Bronchial epithelial cell (primary cell): Measurements from ENCODE around the gene UBAC2. TPM values are rescaled to one million over a fixed set of nuclear protein-coding genes. Genes with fewer than 3 reads are reported as not detected.
A peak's percentile ranks its signal among the peaks of the same experiment; 100 is the strongest.

Experiments
- DNase-seq: peaks from one replicate; pipeline ENCODE4 v3.0.0-alpha.2; 2010; ENCODE audit warnings: low read depth
- FAIRE-seq: peaks from 2 replicates; lab custom pipeline; 2011; peaks lifted over from hg19 to GRCh38; lab: Jason Lieb, UNC
- H3K27me3 ChIP-seq: 2 replicates; pipeline ENCODE4 v1.5.1; 2011; ENCODE audit warnings: low read length; ENCODE audit not compliant: control insufficient read depth, insufficient read depth
- H3K36me3 ChIP-seq: 2 replicates; pipeline ENCODE4 v1.5.1; 2011; ENCODE audit warnings: low read length; ENCODE audit not compliant: control insufficient read depth, insufficient read depth
- H3K4me3 ChIP-seq: 2 replicates; pipeline ENCODE4 v1.5.1; 2011; ENCODE audit warnings: mild to moderate bottlenecking, low read depth, low read length, control low read depth
- total RNA-seq: library from RNA; depleted of rRNA; stranded (reverse); fragments of >200 nt; gene quantifications from 2 replicates; pipeline ENCODE4 v1.2.1, GENCODE V29; 2014
- TF ChIP-seq, protein P1 (sequence below): IDR thresholded peaks from 2 replicates; pipeline ENCODE4 v1.5.1; 2011; ENCODE audit warnings: mild to moderate bottlenecking, moderate library complexity, low read length, control low read depth, inconsistent platforms; ENCODE audit not compliant: insufficient read depth, severe bottlenecking

UBAC2 gene
- total RNA-seq, 1 donor from 2014 or later: 40.0 TPM

DNA sequence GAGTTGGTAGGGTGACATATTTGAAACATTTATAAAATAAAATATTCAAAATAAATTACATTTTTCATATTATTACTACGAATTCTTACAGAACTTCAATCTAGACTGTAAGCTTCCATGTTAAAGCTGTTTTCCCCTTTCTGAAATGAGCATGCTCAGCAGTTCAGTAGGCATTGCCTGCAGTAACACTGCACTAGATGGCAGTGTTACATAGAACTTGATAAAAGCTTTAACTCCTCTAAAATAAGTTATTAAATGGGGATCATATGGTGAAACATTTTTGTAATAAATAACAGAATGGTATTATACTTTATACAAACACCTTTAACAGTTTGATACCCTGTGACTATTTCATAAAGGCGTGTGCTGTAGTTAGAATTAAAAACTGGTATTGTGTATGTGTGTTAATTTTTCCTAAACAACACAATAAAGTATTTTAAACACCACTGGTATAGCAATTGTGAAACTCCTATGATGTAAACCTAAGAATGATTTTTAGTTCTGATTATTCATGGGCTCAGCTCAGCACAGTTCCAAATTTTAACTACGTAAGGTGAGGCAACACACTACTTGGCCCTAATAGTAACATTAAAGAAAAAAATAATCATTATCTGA, 69.1 kb downstream of the UBAC2 start:
- no peak for FAIRE-seq
- Histone ChIP-seq H3K27me3 (no peaks in the 10 kb centered on the region), H3K4me3 (no peak overlapping the region), H3K36me3 (peaks cover 3% of the 10 kb centered on the region)
- DNase-seq: peak; percentile 53
- TF ChIP-seq, protein P1, sequence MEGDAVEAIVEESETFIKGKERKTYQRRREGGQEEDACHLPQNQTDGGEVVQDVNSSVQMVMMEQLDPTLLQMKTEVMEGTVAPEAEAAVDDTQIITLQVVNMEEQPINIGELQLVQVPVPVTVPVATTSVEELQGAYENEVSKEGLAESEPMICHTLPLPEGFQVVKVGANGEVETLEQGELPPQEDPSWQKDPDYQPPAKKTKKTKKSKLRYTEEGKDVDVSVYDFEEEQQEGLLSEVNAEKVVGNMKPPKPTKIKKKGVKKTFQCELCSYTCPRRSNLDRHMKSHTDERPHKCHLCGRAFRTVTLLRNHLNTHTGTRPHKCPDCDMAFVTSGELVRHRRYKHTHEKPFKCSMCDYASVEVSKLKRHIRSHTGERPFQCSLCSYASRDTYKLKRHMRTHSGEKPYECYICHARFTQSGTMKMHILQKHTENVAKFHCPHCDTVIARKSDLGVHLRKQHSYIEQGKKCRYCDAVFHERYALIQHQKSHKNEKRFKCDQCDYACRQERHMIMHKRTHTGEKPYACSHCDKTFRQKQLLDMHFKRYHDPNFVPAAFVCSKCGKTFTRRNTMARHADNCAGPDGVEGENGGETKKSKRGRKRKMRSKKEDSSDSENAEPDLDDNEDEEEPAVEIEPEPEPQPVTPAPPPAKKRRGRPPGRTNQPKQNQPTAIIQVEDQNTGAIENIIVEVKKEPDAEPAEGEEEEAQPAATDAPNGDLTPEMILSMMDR: peak; percentile 43

- no peak for FAIRE-seq
- Histone ChIP-seq H3K4me3 (no peak overlapping the region), H3K36me3 (peaks cover 3% of the 10 kb centered on the region), H3K27me3 (no peaks in the 10 kb centered on the region)
- TF ChIP-seq, protein P1: no peak
- no peak for DNase-seq
These were observed 69.9 kb downstream of the UBAC2 start for GRCh38 chr13:99270518-99270917.

DNA sequence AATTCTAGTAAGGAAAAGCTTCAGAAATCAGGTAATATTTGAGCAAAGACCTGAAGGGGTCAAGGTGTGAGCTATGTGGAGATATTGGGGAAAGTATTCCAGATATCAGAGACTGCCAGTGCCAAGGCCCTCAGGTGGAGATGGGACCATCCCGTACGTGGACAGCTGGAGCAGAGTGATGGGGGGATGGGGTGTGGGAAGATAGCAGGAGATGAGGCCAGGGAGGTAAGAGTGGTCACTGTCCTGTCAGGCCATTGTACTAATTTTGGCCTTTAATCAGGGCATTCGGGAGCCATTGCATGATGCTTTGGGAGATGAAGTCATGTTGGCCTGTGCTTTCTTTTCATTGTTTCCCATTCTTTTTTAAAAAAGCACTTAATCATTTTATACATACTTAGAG, 70.6 kb downstream of the UBAC2 start:
- no peak for DNase-seq
- no peak overlapping the region for H3K4me3 ChIP-seq
- H3K27me3 ChIP-seq: no peaks in the 10 kb centered on the region
- FAIRE-seq: no peak
- TF ChIP-seq, protein P1: no peak
- peaks cover 3% of the 10 kb centered on the region for H3K36me3 ChIP-seq

- FAIRE-seq: no peak
- H3K36me3 ChIP-seq: peaks cover 3% of the 10 kb centered on the region
- TF ChIP-seq, protein P1: no peak
- no peak overlapping the region for H3K4me3 ChIP-seq
- H3K27me3 ChIP-seq: no peaks in the 10 kb centered on the region
- DNase-seq: no peak
These were observed 71.8 kb downstream of the UBAC2 start for GRCh38 chr13:99272481-99272880.

DNA sequence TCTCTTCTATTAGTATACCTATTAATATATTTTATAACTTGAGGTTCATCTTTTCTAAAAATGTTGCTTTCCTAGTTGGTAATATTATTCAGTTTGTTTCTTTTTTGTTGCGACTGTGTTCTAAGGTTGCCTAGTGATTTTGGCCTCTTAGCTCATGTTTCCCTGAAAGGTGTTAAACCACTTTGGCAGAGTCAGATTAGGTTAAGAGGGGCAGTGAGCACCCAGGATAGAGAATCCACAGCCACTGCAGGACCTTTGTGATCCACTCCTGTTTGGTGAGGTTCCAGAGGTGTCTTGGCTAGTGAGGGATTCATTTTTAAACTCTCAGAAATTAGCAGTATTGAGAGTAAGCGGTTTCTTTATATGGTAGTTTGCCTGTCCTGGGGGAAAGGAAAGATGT, 72.5 kb downstream of the UBAC2 start:
- Histone ChIP-seq H3K4me3 (no peak overlapping the region), H3K27me3 (no peaks in the 10 kb centered on the region), H3K36me3 (peaks cover under 1% of the 10 kb centered on the region)
- TF ChIP-seq, protein P1: no peak
- no peak for FAIRE-seq
- no peak for DNase-seq

GRCh38 chr13:99275093-99275469, 74.4 kb downstream of the UBAC2 start:
- TF ChIP-seq, protein P1: no peak
- no peaks in the 10 kb centered on the region for H3K27me3 ChIP-seq
- no peak for FAIRE-seq
- DNase-seq: peak; percentile 13
- no peak overlapping the region for H3K4me3 ChIP-seq
- H3K36me3 ChIP-seq: no peaks in the 10 kb centered on the region
